ENCODE measurements around the gene RPRD1B.

Gene RPRD1B

GRCh38 chr20:38040276-38040675, 6.7 kb downstream of the RPRD1B start:
- no peak for DNase-seq (ENCODE audit: low read depth, low spot score)
- TF ChIP-seq CTCF (IDR thresholded peaks at IDR 0.05; ENCODE audit: insufficient read depth, low read length, missing control alignments), result no peak
- ChIA-PET POLR2A (no interaction called here), CTCF (interaction anchor here (1.8 to 31.9 kb wide), 4 partner anchors 17 to 476 kb away, joined by 5 to 1143 read pairs (median 7); no protein-coding TSS in a partner anchor)
- H3K4me3 ChIP-seq (ENCODE audit: low read depth, low read length), result no peak overlapping the region

GRCh38 chr20:38043512-38044300, 10.2 kb downstream of the RPRD1B start:
- CTCF ChIA-PET, result interaction anchor here (1.0 to 31.9 kb wide), 8 partner anchors 10 to 288 kb away, joined by 3 to 1143 read pairs (median 5); partner anchors contain the start of genes RPRD1B and TTI1
- TF ChIP-seq CTCF (IDR thresholded peaks at IDR 0.05; ENCODE audit: insufficient read depth, low read length, missing control alignments), result peak; percentile 12
- H3K4me3 ChIP-seq (ENCODE audit: low read depth, low read length), result no peak overlapping the region
- no peak for DNase-seq (ENCODE audit: low read depth, low spot score)
- POLR2A ChIA-PET, result interaction anchor here (1.0 to 1.5 kb wide), 2 partner anchors 9 to 10 kb away, joined by 6 to 8 read pairs; partner anchors contain the start of genes RPRD1B and TTI1

GRCh38 chr20:38044685-38045084, 11.1 kb downstream of the RPRD1B start:
- POLR2A ChIA-PET, result interaction anchor here (1.0 to 1.5 kb wide), 2 partner anchors 8 to 11 kb away, joined by 6 to 8 read pairs; partner anchors contain the start of genes RPRD1B and TTI1
- CTCF ChIA-PET, result interaction anchor here (0.9 to 31.9 kb wide), 8 partner anchors 9 to 480 kb away, joined by 3 to 1143 read pairs (median 7); partner anchors contain the start of genes RPRD1B and TTI1
- no peak for DNase-seq (ENCODE audit: low read depth, low spot score)
- TF ChIP-seq CTCF (IDR thresholded peaks at IDR 0.05; ENCODE audit: insufficient read depth, low read length, missing control alignments), result no peak
- no peak overlapping the region for H3K4me3 ChIP-seq (ENCODE audit: low read depth, low read length)

GRCh38 chr20:38046572-38046971, 13.0 kb downstream of the RPRD1B start:
- no peak overlapping the region for H3K4me3 ChIP-seq (ENCODE audit: low read depth, low read length)
- DNase-seq (ENCODE audit: low read depth, low spot score), result no peak
- POLR2A ChIA-PET, result no interaction called here
- CTCF ChIA-PET, result interaction anchor here (1.1 to 31.9 kb wide), 9 partner anchors 9 to 482 kb away, joined by 3 to 1143 read pairs (median 11); partner anchors contain the start of genes RPRD1B and TTI1
- no peak for TF ChIP-seq CTCF (IDR thresholded peaks at IDR 0.05; ENCODE audit: insufficient read depth, low read length, missing control alignments)

- H3K4me3 ChIP-seq (ENCODE audit: low read depth, low read length), result no peak overlapping the region
- CTCF ChIA-PET, result interaction anchor here (1.1 to 31.9 kb wide), 6 partner anchors 8 to 175 kb away, joined by 3 to 1143 read pairs (median 5); no protein-coding TSS in a partner anchor
- no peak for DNase-seq (ENCODE audit: low read depth, low spot score)
- no peak for TF ChIP-seq CTCF (IDR thresholded peaks at IDR 0.05; ENCODE audit: insufficient read depth, low read length, missing control alignments)
- POLR2A ChIA-PET, result interaction anchor here (3.0 kb wide), 1 partner anchor 16 kb away, joined by 9 read pairs; the partner anchor contains the start of genes RPRD1B and TTI1
Measured at GRCh38 chr20:38049800-38050199, 16.3 kb downstream of the RPRD1B start.

GRCh38 chr20:38050686-38051085, 17.1 kb downstream of the RPRD1B start:
- H3K4me3 ChIP-seq (ENCODE audit: low read depth, low read length), result no peak overlapping the region
- POLR2A ChIA-PET, result interaction anchor here (3.0 kb wide), 1 partner anchor 17 kb away, joined by 9 read pairs; the partner anchor contains the start of genes RPRD1B and TTI1
- DNase-seq (ENCODE audit: low read depth, low spot score), result no peak
- CTCF ChIA-PET, result interaction anchor here (1.0 to 31.9 kb wide), 11 partner anchors 7 to 487 kb away, joined by 3 to 1143 read pairs (median 4); no protein-coding TSS in a partner anchor
- no peak for TF ChIP-seq CTCF (IDR thresholded peaks at IDR 0.05; ENCODE audit: insufficient read depth, low read length, missing control alignments)
